Neutrophil (primary cell): Measurements from ENCODE around the gene CCDC8.

Source experiments
- H3K27ac ChIP-seq: fragments of 200-600 bp; sonication (generic); 2 replicates; pipeline ENCODE4 v1.5.1; 2016; ENCODE audit warnings: mild to moderate bottlenecking, moderate library complexity
- H3K27me3 ChIP-seq: fragments of 200-600 bp; sonication (generic); 2 replicates; pipeline ENCODE4 v1.6.0; 2016; ENCODE audit warnings: mild to moderate bottlenecking
- H3K36me3 ChIP-seq: fragments of 200-600 bp; sonication (generic); 2 replicates; pipeline ENCODE4 v1.5.1; 2017
- H3K4me1 ChIP-seq, 2 experiments: fragments of 200-600 bp in 1 of 2; sonication (generic) in 1 of 2; 1 replicate in 1 of 2; 2 replicates in 1 of 2; pipeline versions ENCODE4 v1.5.1 to v1.6.1; 2013 to 2016; ENCODE audit warnings: low read depth in 1 of 2, low read length in 1 of 2, mild to moderate bottlenecking in 1 of 2, moderate library complexity in 1 of 2; ENCODE audit not compliant: control insufficient read depth in 1 of 2, insufficient read depth in 1 of 2
- H3K4me3 ChIP-seq, 2 experiments: fragments of 200-600 bp in 1 of 2; sonication (generic) in 1 of 2; 1 replicate in 1 of 2; 2 replicates in 1 of 2; pipeline ENCODE4 v1.5.1; 2013 to 2016; ENCODE audit warnings: low read depth in 1 of 2, low read length in 1 of 2, mild to moderate bottlenecking in 1 of 2, moderate library complexity in 1 of 2
- H3K9me3 ChIP-seq: fragments of 200-600 bp; sonication (generic); 2 replicates; pipeline ENCODE4 v1.5.1; 2016
- CTCF ChIP-seq: fragments of 200-600 bp; sonication (generic); IDR thresholded peaks from 2 replicates; pipeline ENCODE4 v1.5.1; 2016; ENCODE audit warnings: antibody characterized with exemption

Gene CCDC8

GRCh38 chr19:46385636-46386035 lies 27.7 kb downstream of the CCDC8 start:
- Histone ChIP-seq H3K4me1 (no peaks in the 10 kb centered on the region), H3K9me3 (no peaks in the 10 kb centered on the region), H3K4me3 (no peak overlapping the region), H3K27me3 (no peaks in the 10 kb centered on the region), H3K27ac (no peak overlapping the region), H3K36me3 (peaks cover 68% of the 10 kb centered on the region)
- TF ChIP-seq CTCF, result no peak

- no peaks in the 10 kb centered on the region for H3K27me3 ChIP-seq
- H3K36me3 ChIP-seq, result peaks cover 56% of the 10 kb centered on the region
- H3K27ac ChIP-seq, result no peak overlapping the region
- no peaks in the 10 kb centered on the region for H3K4me1 ChIP-seq
- no peak for TF ChIP-seq CTCF
- no peak overlapping the region for H3K4me3 ChIP-seq
- H3K9me3 ChIP-seq, result no peaks in the 10 kb centered on the region
Observed at GRCh38 chr19:46384396-46384795, 29.0 kb downstream of the CCDC8 start.

- no peaks in the 10 kb centered on the region for H3K27me3 ChIP-seq
- no peak overlapping the region for H3K27ac ChIP-seq
- H3K4me1 ChIP-seq, result no peaks in the 10 kb centered on the region
- no peak for TF ChIP-seq CTCF
- peaks cover 56% of the 10 kb centered on the region for H3K36me3 ChIP-seq
- H3K9me3 ChIP-seq, result no peaks in the 10 kb centered on the region
- H3K4me3 ChIP-seq, result no peak overlapping the region
Observed at GRCh38 chr19:46383846-46384245, 29.5 kb downstream of the CCDC8 start.

- H3K4me3 ChIP-seq, result no peak overlapping the region
- H3K27me3 ChIP-seq, result no peaks in the 10 kb centered on the region
- H3K9me3 ChIP-seq, result no peaks in the 10 kb centered on the region
- peaks cover 52% of the 10 kb centered on the region for H3K36me3 ChIP-seq
- H3K27ac ChIP-seq, result no peak overlapping the region
- H3K4me1 ChIP-seq, result no peaks in the 10 kb centered on the region
- no peak for TF ChIP-seq CTCF
Observed at GRCh38 chr19:46383171-46383815, 30.1 kb downstream of the CCDC8 start.

GRCh38 chr19:46381756-46382345 lies 31.5 kb downstream of the CCDC8 start:
- peaks cover 45% of the 10 kb centered on the region for H3K36me3 ChIP-seq
- H3K27ac ChIP-seq, result no peak overlapping the region
- H3K9me3 ChIP-seq, result no peaks in the 10 kb centered on the region
- H3K27me3 ChIP-seq, result no peaks in the 10 kb centered on the region
- TF ChIP-seq CTCF, result no peak
- H3K4me3 ChIP-seq, result no peak overlapping the region
- H3K4me1 ChIP-seq, result no peaks in the 10 kb centered on the region
